Measurements from ENCODE around the gene PCP4. TPM values are rescaled to one million over a fixed set of nuclear protein-coding genes. Genes with fewer than 3 reads are reported as not detected.
"Not testable (repeated sequence)": the region's sequence is repeated elsewhere in the genome, so short reads cannot be mapped to it uniquely, and the experiment has no call there.

PCP4 gene
- polyA plus RNA-seq, 12 donors: 0.38 to 2.3 (median 1.4) TPM; not detected in 3

GRCh38 chr21:39860600-39860999 lies 6.6 kb upstream of the PCP4 start:
- no peak for DNase-seq

DNA sequence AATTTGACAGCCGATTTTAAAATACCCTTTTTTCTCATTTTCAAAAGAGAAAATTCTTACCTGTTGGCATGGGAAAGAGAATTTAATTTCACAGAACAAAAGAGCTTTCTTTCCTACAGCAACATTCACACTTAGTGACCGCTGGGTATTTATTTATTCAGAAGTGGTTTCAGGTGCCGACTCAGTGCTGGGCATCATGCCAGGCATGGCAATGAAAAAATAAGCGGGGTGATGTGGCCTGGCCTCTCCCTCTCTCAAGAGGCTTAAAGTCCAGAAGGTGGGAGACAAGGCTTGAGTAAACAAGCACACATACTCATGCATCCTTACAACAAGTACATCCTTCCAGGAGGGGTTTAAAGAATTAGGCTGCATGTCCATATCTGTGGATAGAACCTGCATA lies 4.1 kb upstream of the PCP4 start:
- no peak for DNase-seq

DNA sequence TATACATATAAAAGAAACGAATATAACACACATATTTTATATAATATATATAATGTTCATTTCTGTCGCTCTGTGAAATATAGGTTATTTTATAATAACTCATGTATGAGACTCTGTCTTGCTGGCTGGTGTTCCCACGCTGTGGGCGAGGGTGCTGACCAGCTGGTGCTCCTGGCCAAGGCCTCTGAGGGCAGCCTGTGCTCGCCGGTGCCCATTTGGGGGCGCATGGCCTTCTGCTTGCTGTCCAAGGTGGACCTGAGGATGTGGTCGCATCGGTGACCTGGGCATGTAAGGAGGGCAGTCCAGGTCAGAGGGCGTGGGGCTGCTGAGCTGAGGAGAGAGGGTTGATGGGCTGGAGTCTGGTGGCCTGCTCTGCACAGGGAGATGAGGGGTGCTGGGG lies 1.1 kb upstream of the PCP4 start:
- DNase-seq: no peak

DNA sequence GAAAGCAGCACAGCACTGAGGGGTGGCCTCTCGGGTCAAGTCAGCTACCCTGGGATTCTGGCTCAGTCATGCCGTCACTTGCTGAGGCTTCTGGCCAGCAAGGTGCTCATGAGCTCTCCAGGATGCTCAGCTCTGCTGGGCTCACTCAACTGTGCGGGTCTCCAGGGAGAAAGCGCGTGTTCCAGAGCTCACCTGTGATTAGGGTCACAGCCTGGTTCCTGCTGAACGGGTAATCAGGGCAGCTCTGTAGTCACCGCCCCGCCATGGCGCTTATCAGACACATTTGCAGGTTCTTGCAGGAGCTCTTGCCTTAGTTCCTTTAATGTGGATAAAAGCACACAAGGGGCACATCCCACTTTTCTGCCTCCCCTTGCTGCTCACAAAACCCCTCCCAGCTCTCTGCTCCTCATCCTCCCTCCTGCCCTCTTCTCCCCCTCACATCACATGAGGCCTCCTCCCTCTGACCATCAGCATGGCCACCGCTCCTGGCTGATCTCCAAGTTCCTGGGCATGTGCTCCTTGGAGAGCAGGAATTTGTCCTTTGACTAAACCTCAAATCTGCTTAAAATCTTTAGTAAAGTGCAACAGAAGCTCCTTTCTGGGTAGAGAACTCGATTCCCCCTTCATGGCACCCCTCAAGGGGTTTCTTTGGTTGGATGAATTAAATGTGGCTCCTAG lies 2.0 kb downstream of the PCP4 start:
- no peak for DNase-seq

DNA sequence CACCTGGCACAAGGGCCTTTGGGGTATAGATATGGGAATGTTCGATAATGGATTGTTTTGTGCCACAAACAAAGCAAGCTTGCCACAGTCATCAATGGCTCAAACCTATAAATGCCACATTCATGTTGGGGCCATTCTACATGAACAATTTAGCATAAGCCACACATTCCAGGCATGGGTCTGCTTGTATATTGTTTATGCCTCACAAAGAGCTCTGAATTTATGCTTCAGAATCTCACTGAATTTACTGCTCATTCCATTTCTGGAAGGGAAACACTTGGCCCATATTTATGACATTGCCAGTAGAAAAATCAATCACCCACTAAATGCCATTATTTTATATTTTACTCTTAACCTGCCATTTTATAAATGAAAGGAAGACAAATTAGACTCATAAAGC lies 6.4 kb downstream of the PCP4 start:
- DNase-seq: no peak

DNA sequence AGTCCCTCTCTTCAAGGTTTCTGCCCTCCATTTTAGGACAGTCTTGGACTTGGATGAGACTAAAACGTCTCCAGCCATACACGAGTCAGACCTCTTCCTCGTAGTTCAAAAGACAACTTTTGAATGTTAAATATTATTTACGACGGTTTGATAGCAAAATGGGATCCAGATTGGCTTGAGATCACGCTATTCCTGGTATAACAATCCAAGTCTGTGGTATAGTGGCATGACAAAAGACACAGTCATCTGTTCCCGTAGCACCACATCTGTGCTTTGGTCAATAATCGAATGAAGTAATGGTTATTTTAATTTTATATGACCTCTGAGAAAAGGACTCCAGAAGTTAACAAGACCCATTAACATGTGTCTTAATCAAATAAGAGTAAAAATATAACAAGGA lies 7.0 kb downstream of the PCP4 start:
- DNase-seq: no peak

DNA sequence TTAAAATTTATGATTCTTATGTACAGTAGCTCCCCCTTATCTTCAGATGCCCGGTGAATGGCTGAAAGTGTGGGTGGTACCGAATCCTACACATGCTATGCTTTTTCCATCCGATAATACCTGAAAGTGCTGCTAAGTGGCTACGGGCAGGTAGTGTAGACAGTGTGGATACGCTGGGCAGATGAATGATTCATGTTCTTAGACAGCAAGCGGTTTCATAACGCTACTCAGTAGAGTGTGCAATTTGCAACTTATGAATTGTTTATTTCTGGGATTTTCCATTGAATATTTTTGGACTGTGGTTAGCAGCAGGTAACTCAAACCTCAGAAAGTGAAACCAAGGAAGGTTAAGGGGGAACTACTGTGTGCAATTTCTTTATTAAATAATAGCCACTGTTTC lies 7.5 kb downstream of the PCP4 start:
- no peak for DNase-seq

GRCh38 chr21:39881661-39882060 lies 14.4 kb downstream of the PCP4 start:
- DNase-seq: no peak

GRCh38 chr21:39882151-39882838 lies 15.1 kb downstream of the PCP4 start:
- DNase-seq: no peak

- no peak for DNase-seq
Observed at GRCh38 chr21:39882839-39883195, 15.6 kb downstream of the PCP4 start.

GRCh38 chr21:39885119-39885848 lies 18.0 kb downstream of the PCP4 start:
- DNase-seq: no peak

- no peak for DNase-seq
Observed at GRCh38 chr21:39888848-39889247, 21.6 kb downstream of the PCP4 start.

- DNase-seq: no peak
Observed at GRCh38 chr21:39891111-39891510, 23.9 kb downstream of the PCP4 start.

- DNase-seq: not testable (repeated sequence)
Observed at GRCh38 chr21:39891863-39892262, 24.6 kb downstream of the PCP4 start.

DNA sequence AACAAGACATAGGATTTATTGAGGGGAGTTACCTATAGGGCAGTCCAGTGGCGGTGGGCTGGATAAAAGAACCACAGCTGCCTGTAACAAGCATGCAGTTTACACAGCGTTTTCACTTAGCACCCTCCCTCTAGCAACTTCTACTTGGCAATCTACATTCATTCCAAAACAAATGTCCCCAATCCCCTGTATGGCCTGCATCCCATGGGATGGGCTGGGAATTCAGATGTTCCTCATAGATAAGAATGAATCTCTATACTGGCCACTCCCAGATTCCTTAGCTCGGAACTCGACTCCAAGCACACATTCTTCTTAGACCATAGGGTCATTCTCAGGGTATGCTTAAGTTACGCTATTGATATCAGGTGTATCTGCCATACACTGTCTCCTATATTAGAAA lies 33.3 kb downstream of the PCP4 start:
- no peak for DNase-seq

DNA sequence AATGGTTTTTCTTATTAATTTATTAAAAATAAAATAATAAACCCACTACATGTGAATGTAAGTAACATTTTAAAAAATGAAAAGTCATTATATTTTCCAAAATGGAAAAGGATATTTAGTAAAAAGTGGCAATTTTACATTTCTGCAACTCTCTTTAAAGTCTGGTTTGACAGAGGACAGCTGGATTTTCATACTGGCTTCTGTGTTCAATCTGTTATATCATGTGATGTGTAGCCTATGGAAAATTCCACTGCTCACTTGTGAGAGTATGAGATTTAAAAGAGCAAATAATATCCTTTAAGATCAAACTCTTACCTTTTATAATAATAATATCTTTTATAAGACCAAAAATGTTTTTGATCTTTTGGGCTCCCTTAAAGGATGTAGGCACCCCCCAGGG lies 33.7 kb downstream of the PCP4 start:
- no peak for DNase-seq

GRCh38 chr21:39902986-39903385 lies 35.7 kb downstream of the PCP4 start:
- DNase-seq: no peak

DNA sequence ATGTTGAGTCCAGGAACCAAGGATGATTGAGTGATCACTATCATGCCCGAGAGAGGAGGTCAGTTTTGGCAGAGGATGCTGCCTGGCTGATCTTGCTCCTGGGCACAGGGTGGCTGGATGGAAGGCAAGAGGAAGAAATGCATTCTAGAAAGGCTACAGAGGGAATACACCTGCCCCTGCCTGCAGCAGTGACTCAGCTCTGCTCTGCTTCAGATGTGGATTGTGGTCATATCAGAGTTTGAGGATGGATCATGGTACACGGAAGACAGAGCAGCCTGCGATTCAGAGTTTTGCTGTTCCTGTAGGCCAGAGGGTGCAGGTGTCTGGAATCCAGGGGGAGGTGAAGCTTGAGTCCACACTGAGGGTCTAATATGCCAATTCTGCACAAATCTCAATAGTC lies 37.2 kb downstream of the PCP4 start:
- no peak for DNase-seq

GRCh38 chr21:39908265-39908923 lies 41.2 kb downstream of the PCP4 start:
- no peak for DNase-seq

DNA sequence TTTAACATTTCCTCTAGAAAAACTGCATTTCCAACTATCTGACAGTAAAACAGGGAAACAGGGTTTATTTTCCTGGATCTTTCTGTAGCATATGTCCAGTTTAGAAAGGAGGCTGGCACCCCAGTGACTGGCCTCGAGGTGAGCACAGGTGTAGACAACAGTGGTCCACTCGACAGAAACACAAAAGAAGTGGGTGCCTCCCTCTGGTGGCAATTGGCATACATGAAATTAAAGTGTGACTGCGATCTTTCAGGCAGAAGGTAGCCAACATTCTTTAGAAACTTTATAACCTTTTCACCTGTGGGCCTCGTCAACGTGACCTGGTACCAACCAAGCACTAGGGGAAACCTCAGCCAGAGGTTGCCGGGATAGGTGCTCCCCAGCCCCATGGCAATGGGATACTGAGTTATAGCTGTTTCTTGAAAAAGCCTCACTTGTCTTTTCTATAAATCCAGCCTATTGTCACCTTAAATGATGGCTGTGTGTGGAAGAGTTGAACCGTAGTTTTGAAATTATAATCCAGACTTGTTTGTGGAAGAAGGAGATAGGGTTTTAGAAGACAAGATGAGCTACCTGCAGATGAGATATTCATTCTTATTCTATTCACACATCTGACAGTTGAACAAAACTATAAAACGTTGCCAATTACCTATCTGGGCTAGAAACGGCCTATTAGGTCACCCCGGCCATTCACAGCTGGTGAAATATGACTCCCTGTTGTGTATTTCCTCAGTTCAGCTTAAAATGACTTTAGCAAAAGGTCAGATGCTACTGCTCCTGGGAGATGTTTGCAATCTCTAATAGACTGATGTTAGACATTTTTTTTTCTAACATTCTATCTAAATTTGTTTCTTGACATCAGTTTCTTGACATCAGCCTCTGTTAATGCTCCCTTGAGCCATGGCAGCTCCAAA lies 44.3 kb downstream of the PCP4 start:
- no peak for DNase-seq

- DNase-seq: no peak
Observed at GRCh38 chr21:39913706-39914305, 46.6 kb downstream of the PCP4 start.

Measured in muscle of arm (tissue), 12 donors.